A673 (cell line): Measurements from ENCODE around the gene COL4A2.

Source experiments
- EZH2 ChIP-seq: fragments of 200-600 bp; sonication (generic); IDR thresholded peaks from 2 replicates; pipeline ENCODE4 v1.6.1; 2017; ENCODE audit warnings: borderline replicate concordance, low read depth, mild to moderate bottlenecking, mixed read lengths, antibody characterized with exemption, low read length; ENCODE audit not compliant: poor library complexity, severe bottlenecking
- TF ChIP-seq, protein P1 (sequence below): fragments of 300-800, 200-600 bp; sonication (generic); conservative IDR thresholded peaks from 2 replicates; pipeline ENCODE4 v1.5.1; 2017; ENCODE audit warnings: low read depth, mild to moderate bottlenecking, antibody characterized with exemption, low read length, moderate library complexity, mixed read lengths

DNA sequence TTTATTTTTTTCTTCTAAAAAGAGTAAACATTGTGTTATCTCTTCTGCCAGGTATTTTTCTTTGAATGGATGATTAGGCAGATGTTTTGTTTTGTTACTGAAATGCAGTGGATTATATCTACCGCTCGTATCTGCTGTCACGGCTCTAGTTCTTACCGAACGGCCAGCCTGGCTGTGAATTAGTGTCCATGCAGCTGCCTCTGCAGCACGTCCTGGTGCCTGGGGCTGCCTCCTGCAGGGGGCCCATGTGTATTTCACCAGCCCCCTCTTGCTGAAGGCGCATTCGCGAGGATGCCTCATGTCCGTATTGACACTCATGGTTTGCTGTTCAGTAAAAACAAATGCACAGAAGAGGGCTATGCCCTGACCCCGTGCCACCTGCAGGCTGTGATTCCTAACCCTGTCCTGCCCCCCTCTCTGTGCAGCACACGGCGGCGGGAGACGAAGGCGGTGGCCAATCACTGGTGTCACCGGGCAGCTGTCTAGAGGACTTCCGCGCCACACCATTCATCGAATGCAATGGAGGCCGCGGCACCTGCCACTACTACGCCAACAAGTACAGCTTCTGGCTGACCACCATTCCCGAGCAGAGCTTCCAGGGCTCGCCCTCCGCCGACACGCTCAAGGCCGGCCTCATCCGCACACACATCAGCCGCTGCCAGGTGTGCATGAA lies 204.6 kb downstream of the COL4A2 start:
- TF ChIP-seq, protein P1, sequence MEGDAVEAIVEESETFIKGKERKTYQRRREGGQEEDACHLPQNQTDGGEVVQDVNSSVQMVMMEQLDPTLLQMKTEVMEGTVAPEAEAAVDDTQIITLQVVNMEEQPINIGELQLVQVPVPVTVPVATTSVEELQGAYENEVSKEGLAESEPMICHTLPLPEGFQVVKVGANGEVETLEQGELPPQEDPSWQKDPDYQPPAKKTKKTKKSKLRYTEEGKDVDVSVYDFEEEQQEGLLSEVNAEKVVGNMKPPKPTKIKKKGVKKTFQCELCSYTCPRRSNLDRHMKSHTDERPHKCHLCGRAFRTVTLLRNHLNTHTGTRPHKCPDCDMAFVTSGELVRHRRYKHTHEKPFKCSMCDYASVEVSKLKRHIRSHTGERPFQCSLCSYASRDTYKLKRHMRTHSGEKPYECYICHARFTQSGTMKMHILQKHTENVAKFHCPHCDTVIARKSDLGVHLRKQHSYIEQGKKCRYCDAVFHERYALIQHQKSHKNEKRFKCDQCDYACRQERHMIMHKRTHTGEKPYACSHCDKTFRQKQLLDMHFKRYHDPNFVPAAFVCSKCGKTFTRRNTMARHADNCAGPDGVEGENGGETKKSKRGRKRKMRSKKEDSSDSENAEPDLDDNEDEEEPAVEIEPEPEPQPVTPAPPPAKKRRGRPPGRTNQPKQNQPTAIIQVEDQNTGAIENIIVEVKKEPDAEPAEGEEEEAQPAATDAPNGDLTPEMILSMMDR: no peak
- TF ChIP-seq EZH2: no peak
